ENCODE results near the gene ENOX2.

- no peak for TF ChIP-seq ZNF274 (IDR thresholded peaks at IDR 0.05; ENCODE audit: low read depth, low read length)
- no peak for TF ChIP-seq SUZ12 (IDR thresholded peaks at IDR 0.05; ENCODE audit: extremely low read depth, insufficient read depth, insufficient read length)
These were observed 237.7 kb downstream of the ENOX2 start for GRCh38 chrX:130665263-130665662.

Measured in NT2/D1 (cell line).